K562 (cell line): ENCODE results near the gene SPATS2.

ENCODE experiments used
- BRCA1 ChIP-seq, 2 experiments: fragments of 450-650 bp in 1 of 2; sonication (generic) in 1 of 2; formaldehyde crosslinking in 1 of 2; IDR thresholded peaks; 2 replicates each; pipeline versions ENCODE4 v1.5.0 to v1.6.1; 2017 to 2020; ENCODE audit warnings: mild to moderate bottlenecking in 1 of 2, missing genetic modification reagents in 1 of 2
- EP300 ChIP-seq: IDR thresholded peaks from 2 replicates; pipeline ENCODE4 v1.6.1; 2012; ENCODE audit warnings: low read length, improper control_type of control experiment
- FOS ChIP-seq: IDR thresholded peaks from 3 replicates; pipeline ENCODE4 v1.6.1; 2011; ENCODE audit not compliant: insufficient read length; ENCODE audit errors: extremely low read depth
- GABPA ChIP-seq: fragments of 200-800 bp; sonication (Bioruptor generic); conservative IDR thresholded peaks from 2 replicates; pipeline ENCODE4 v1.6.1; 2016; ENCODE audit warnings: low read depth, missing genetic modification characterization, missing compliant biosample characterization
- NR3C1 ChIP-seq: sonication (generic); formaldehyde crosslinking; IDR thresholded peaks from 2 replicates; pipeline ENCODE4 v1.8.1; 2022; ENCODE audit warnings: missing genetic modification reagents
- STAG1 ChIP-seq: sonication (generic); formaldehyde crosslinking; IDR thresholded peaks from 2 replicates; pipeline ENCODE4 v1.5.0; 2020; ENCODE audit warnings: missing genetic modification reagents, borderline replicate concordance
- ZC3H4 ChIP-seq: sonication (generic); formaldehyde crosslinking; IDR thresholded peaks from 2 replicates; pipeline ENCODE4 v1.9.0; 2021; ENCODE audit warnings: missing genetic modification reagents, borderline replicate concordance
- ZNF318 ChIP-seq, 2 experiments: fragments of 450-650 bp; IDR thresholded peaks; 2 replicates each; pipeline ENCODE4 v1.6.1; 2016; ENCODE audit warnings: mild to moderate bottlenecking in 2 of 2, borderline replicate concordance in 1 of 2, low read depth in 1 of 2, moderate library complexity in 1 of 2
- ZNF347 ChIP-seq: fragments of 450-650 bp; formaldehyde crosslinking; IDR thresholded peaks from 2 replicates; pipeline ENCODE4 v1.4.0; 2020; ENCODE audit warnings: low read depth, mild to moderate bottlenecking, moderate library complexity

GRCh38 chr12:49336645-49337584 is 30.3 kb upstream of the SPATS2 start, which contains the start of gene C1QL4:
- TF ChIP-seq FOS (no peak), BRCA1 (IDR thresholded peaks at IDR 0.05) (no peak), BRCA1 (CRISPR knock-in tag; IDR thresholded peaks at IDR 0.05) (no peak), ZNF318 (IDR thresholded peaks at IDR 0.05; ENCODE audit: borderline replicate concordance in 1 of 2, low read depth in 1 of 2) (no peak), STAG1 (peak; percentile 15; the same call in 1 of the 2 replicates), EP300 (no peak), NR3C1 (CRISPR knock-in tag) (no peak), ZC3H4 (no peak), ZNF347 (CRISPR knock-in tag) (no peak), GABPA (no peak)
